HG03060 (cell line): ENCODE data around the gene CHIT1.

ENCODE experiments used
- ATAC-seq: cut with Tn5 transposase; IDR thresholded peaks from one replicate; pipeline ENCODE4 v1.9.1; 2021; ENCODE audit warnings: low read depth, moderate number of reproducible peaks; ENCODE audit not compliant: unreplicated experiment

Gene CHIT1

DNA sequence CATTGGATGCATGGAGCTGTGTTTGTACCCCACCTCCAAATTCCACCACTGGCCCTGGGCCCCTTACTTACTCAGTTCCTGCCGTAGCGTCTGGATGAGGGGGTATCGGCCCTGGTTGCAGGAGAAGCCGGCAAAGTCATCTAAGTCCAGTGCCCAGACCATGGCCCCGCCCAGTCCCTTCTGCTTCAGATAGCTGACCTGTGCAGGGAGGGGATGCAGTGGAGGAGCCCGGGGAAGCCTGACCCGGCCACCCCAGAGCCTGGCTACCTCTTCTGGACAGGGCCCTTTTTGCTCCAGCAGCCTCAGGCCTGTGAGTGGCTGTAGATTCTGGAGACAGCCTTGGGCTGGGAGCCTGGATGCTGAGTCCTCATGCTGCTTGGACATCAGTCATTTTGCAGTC, 11.8 kb downstream of the CHIT1 start:
- ATAC-seq, result no peak

DNA sequence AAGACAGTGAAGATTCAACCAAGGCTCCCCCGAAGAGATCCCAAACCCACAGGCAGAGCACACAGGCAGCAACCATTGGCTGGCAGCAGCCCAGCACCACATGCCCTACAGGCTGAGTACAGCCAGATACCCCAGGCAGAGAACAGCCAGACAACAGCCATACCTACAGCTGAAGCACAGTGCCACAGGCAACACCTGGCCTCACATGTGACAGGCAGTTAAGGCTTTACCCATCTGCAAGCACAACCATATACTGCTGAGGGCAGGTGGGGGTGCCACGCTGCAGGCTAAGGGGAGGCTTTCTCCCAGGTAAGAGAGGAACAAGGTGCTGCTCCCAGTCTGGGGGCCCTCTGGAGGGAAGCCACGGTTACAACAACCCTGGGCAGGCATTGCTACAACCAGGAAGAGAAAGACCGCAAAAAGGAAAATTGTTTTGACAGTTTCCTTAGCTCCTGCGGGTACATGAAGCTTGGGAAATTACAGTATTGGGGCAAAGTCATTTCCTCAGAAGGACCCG, 12.3 kb downstream of the CHIT1 start:
- ATAC-seq, result no peak

DNA sequence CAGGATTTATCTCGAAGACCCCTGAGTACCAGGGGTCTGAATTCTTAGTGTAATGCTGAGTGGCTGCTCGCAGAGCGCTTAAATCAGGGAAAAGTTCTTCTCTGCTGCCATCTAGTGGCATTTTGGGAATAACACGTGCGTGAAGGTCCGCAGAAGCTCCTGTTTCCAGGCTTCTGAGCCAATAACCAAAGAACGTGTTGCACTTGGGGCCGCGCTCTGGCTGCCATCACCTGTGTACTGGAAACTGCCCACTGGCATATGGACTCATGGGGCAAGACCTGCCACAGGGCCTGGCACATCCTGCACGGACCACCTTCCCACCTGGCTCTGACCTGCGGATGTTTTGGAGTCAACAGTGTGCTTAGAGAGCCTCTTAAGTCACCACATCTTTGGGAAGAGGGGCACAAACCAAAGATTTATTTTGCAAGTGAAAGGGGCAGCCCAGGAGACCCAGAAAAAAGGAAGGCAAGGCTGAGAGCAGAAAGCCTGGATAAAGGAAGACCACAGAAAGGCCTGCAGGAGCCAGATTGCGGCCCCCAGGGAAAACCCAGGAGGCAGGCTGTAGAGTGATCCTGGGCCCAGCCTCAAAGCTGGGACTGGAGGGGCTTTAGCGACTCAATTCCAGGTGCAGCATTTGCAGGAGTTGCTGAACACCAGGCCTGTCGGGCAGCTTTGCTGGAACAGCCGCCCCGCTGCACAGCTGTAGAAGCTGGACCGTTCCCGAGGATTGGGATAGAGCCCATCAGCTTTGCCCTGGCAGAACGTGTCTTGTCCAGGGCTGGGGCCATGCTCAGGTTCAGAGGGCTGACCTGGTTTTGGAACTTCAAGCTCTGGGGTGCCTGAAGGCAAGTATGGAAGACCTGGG, 13.0 kb downstream of the CHIT1 start:
- no peak for ATAC-seq

- no peak for ATAC-seq
Measured at GRCh38 chr1:203215573-203215972, 13.9 kb downstream of the CHIT1 start.

GRCh38 chr1:203214871-203215270, 14.6 kb downstream of the CHIT1 start:
- ATAC-seq, result no peak

DNA sequence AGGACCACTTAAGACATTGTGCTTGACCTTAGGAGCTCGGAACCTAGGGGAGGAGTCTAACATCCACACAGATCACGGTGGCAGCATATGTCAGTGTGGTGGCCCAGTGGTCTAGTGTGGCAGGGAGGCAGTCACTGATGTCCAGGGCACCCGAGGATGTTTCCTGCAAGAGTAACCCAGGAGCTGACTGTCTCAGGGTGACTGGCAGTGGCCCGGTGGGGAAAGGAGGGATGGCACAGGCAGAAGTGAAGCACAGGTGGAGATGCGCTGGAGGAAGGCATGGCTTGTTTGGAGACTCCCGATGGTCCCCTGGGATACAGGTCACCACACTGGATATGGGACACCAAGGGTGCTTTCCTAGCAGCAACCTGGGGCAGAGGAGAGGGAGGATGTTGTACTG, 16.3 kb downstream of the CHIT1 start:
- no peak for ATAC-seq

- ATAC-seq, result no peak
Measured at GRCh38 chr1:203211812-203212211, 17.7 kb downstream of the CHIT1 start.

- ATAC-seq, result no peak
Measured at GRCh38 chr1:203210988-203211387, 18.5 kb downstream of the CHIT1 start.

DNA sequence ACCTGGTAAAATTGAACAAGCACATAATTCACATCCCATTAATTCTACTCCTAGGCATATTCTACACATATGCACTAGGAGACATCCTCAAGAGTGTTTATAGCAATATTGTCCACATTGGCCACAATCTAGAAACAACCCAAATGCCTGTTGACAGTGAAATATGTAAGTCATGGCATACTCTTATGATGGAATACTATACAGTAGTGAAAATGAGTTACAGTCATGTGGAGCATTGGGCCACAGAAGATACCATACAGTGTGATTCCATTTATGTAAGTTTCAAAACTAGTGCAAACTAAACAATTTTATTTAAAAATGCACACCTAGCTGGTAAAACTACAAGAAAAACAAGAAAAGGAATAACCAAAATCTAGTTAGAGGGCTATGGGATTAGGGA, 19.1 kb downstream of the CHIT1 start:
- ATAC-seq, result no peak

GRCh38 chr1:203208181-203208580, 21.3 kb downstream of the CHIT1 start:
- no peak for ATAC-seq

- no peak for ATAC-seq
Measured at GRCh38 chr1:203207751-203208150, 21.7 kb downstream of the CHIT1 start.

- ATAC-seq, result no peak
Measured at GRCh38 chr1:203206129-203206687, 23.3 kb downstream of the CHIT1 start.

- no peak for ATAC-seq
Measured at GRCh38 chr1:203204756-203205155, 24.7 kb downstream of the CHIT1 start.

DNA sequence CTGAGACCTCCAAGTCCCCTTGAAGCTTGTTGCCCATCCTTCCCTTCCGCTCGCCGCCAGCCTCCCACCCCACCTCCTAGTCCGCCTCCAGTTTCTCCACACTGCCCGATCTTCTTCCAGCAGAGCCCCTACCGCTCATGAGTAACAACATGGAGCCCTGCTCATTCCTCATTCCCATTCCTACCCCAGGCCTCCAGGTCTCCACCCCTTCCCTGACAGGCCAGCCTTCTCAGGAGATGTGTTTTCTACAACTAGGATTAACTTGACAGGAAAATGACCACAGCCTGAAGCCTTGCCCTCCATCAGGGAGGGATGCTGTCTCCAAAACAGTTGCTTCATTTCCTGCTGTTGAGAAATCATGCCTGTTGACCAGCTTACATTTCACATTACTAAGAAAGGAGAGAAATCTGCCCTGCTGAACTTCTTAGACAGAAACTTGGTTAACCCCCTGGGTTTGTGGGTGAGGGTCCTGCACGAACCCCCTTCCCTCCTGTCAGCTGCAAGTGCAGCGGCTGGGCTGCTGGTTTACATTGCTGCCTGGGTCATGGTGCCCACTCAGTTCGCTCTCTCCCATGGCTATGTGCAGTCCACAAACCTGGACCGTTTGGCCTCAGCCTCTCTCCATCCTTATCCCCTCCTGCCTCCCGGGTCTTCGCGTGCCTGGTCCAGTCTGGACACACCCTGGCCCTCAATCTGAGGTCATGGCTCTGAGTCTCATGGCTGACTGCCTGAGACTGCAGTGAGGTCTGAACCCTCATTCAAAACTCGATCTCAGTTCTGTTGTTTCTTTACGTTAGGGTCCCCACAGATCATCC, 26.8 kb downstream of the CHIT1 start:
- no peak for ATAC-seq

- ATAC-seq, result no peak
Measured at GRCh38 chr1:203201516-203202205, 27.8 kb downstream of the CHIT1 start.

- no peak for ATAC-seq
Measured at GRCh38 chr1:203200916-203201315, 28.6 kb downstream of the CHIT1 start.

- ATAC-seq, result no peak
Measured at GRCh38 chr1:203199816-203200571, 29.5 kb downstream of the CHIT1 start.

DNA sequence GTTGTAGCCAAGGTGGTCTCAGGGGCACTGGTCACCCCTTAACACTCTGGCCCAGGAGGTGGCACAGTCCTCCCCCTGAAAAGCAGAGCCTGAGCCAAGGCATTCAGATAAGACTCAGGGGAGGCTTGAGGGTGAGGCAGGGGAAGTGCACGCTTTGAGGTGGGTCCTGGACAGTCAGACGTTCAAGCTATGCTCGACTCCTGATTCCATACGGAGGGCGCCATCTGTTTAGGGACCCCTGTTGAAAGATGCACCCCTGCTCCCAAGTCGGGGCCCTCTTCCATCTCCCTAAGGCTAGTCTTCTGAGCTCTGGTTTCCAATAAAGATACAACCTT, 30.0 kb downstream of the CHIT1 start:
- no peak for ATAC-seq

GRCh38 chr1:203199002-203199401, 30.5 kb downstream of the CHIT1 start:
- ATAC-seq, result no peak

- no peak for ATAC-seq
Measured at GRCh38 chr1:203197625-203198024, 31.8 kb downstream of the CHIT1 start.
